ENCODE results near the gene CXCL12.

GRCh38 chr10:44398747-44399658, 14.1 kb upstream of the CXCL12 start:
- TF ChIP-seq POLR2A (IDR thresholded peaks at IDR 0.05; ENCODE audit: low read length) = no peak
- TF ChIP-seq GATA1 (IDR thresholded peaks at IDR 0.05; ENCODE audit: low read depth, low read length) = no peak
